Fibroblast of mammary gland (primary cell): ENCODE results near the gene KCNQ5.

Source experiments
- DNase-seq: peaks from one replicate; pipeline ENCODE4 v3.0.0-alpha.2; 2010; ENCODE audit warnings: low read depth
- H3K4me3 ChIP-seq: 2 replicates; pipeline ENCODE4 v1.5.1; 2011; ENCODE audit warnings: low read depth, mild to moderate bottlenecking, low read length, moderate library complexity; ENCODE audit not compliant: control insufficient read depth
- TF ChIP-seq, protein P1 (sequence below): conservative IDR thresholded peaks from 2 replicates; pipeline ENCODE4 v1.5.1; 2011; ENCODE audit warnings: low read depth, low read length, inconsistent platforms; ENCODE audit not compliant: control insufficient read depth, insufficient read depth

Gene KCNQ5

DNA sequence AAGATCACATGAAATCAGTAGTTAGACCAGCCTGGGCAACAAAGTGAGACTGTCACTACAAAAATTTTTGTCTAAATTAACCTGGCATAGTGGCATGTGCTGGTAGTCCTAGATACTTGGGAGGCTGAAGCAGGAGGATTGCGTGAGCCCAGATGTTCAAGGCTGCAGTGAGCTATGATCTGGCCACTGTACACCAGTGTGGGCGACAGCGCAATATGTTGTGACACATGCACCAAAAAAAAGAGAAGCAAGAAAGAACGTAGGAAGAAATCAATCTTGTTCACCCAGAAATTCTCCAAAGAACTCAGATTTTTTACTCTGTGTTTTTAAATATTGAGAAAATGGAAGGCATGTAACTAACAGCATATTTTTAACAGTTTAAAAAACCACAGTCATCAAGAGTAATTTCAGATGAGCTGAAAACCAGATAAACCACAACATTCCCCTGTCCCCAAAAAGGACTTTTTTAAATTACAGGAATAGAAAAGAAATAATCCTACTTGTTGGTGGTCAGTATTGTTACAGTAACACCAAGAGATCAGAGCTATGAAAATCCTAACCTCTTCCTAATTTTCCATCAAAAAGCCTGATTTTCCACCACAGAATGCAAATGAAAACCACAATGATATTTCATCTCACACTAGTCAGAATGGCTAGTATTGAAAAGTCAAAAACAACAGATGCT, 363.3 kb downstream of the KCNQ5 start:
- TF ChIP-seq, protein P1, sequence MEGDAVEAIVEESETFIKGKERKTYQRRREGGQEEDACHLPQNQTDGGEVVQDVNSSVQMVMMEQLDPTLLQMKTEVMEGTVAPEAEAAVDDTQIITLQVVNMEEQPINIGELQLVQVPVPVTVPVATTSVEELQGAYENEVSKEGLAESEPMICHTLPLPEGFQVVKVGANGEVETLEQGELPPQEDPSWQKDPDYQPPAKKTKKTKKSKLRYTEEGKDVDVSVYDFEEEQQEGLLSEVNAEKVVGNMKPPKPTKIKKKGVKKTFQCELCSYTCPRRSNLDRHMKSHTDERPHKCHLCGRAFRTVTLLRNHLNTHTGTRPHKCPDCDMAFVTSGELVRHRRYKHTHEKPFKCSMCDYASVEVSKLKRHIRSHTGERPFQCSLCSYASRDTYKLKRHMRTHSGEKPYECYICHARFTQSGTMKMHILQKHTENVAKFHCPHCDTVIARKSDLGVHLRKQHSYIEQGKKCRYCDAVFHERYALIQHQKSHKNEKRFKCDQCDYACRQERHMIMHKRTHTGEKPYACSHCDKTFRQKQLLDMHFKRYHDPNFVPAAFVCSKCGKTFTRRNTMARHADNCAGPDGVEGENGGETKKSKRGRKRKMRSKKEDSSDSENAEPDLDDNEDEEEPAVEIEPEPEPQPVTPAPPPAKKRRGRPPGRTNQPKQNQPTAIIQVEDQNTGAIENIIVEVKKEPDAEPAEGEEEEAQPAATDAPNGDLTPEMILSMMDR = no peak
- no peak overlapping the region for H3K4me3 ChIP-seq
- peak; percentile 21 for DNase-seq

DNA sequence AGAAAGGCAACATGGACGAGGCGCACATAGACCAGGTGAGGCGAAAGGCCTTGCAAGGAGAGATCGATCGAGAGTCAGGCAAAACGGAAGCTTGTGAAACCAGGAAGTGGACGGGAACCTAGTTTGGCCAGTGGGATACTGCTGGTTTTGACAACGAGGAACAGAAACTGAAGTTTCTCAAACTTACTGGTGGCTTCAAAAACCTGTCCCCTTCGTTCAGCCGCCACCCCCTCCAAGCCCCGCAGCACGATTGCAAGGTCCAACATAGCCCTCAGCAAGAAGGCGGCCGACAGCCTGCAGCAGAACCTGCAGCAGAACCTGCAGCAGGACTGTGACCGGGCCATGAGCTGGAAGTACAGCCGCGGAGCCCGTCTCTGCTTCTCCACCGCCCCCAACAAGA, 365.4 kb downstream of the KCNQ5 start:
- TF ChIP-seq, protein P1 = no peak
- no peak for DNase-seq
- no peak overlapping the region for H3K4me3 ChIP-seq

DNA sequence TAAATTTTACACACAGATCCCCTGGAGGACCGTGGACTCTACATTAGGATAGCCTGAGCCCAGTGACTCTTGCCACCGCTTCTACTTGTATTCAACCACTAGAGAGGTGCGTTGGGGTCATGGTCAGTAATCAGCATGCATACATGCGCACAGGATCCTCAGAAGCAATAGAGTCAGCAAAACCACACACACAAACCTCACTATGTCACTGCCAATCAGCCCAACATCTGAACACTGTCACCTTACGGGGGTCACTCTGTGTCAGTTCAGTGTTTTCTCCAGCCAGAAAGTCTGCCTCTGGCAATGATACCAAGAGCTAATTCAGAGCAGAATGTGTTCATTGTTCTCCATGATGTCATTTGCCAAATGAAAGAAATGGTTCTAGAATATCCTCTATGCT, 378.1 kb downstream of the KCNQ5 start:
- no peak overlapping the region for H3K4me3 ChIP-seq
- DNase-seq = no peak
- TF ChIP-seq, protein P1 = no peak

DNA sequence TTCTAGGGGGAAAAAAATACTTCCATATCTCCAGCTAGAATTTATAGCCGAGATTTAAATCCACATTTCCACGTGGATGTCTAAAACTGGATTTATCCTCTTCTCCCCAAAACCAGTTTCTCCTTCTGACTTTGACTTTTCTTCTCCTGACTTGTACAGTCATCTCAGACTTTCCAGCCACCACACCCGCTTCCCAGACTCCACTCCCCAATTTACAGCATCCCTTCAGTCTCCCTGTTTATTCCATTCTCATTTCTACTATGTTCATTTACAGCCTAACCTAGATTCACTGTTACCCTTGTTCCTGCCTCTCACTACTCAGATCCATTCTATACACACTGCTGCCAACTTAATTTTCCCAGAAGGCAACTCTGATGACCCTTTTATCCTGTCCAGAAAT, 378.6 kb downstream of the KCNQ5 start:
- TF ChIP-seq, protein P1 = no peak
- H3K4me3 ChIP-seq = no peak overlapping the region
- no peak for DNase-seq

DNA sequence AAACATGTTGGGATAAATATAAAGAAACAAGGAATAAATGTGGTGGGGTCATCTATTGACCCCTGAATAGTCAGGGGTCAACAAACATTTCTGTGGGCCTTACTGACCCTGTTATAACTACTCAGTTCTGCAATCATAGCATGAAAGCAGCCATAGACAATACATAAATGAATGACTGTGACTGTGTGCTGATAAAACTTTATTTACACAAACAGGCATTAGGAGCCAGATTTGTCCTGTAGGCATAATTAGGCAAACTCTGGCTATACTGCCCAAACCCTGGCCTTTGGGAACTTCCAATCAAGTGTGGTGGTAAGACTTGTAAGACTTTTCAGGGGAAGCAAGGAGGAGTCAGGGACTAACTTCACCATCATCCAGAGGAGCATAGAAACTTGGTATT, 380.7 kb downstream of the KCNQ5 start:
- no peak for DNase-seq
- no peak overlapping the region for H3K4me3 ChIP-seq
- TF ChIP-seq, protein P1 = no peak

DNA sequence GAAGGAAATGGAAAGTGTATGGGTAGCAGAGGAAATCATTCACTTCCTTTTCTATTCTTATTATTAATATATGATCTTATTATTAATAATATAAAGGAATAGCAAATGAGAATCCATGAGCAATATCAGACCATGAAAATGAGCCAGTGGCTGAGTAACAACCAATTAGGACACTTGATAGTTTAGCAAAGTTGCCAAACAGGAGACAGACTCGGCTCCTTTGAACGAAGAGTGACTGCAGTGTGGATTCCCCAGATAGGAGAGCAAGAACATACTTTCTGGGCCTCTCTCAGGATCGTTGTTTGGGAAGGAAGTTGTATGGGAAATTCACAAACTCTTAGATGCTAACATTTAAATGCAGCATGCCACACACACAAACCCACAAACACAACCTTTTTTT, 381.4 kb downstream of the KCNQ5 start:
- no peak overlapping the region for H3K4me3 ChIP-seq
- TF ChIP-seq, protein P1 = no peak
- no peak for DNase-seq

DNA sequence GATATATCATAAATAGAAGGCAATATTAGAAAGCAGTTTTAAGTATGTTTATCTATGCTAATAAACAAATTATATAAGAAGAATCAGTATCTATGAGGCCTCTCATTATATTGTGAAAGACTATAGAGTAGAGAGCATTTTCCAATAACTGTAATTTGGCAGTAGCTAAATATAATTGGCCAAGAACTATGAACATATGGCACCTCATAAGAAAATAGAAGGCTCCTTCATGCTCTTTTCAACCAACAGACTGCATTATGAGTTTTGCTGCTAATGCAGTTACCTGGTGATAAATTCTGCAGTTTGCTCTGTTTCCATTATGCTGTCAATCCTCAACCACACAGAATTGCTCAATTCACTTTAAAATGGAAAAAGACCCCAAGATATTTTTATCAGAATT, 382.4 kb downstream of the KCNQ5 start:
- no peak for DNase-seq
- H3K4me3 ChIP-seq = no peak overlapping the region
- TF ChIP-seq, protein P1 = no peak
